H1 (cell line): ENCODE data around the gene STIM1. TPM values are rescaled to one million over a fixed set of nuclear protein-coding genes. Genes with fewer than 3 reads are reported as not detected.

Experiments used
- ASH2L ChIP-seq: fragments of 200-600, 300-600 bp; sonication (generic); IDR thresholded peaks from one replicate; pipeline ENCODE4 v1.7.1; 2017; ENCODE audit warnings: low read length
- ATF3 ChIP-seq: IDR thresholded peaks from 2 replicates; pipeline ENCODE4 v1.6.1; 2011; ENCODE audit warnings: low read depth, mild to moderate bottlenecking, low read length; ENCODE audit not compliant: insufficient read depth
- BACH1 ChIP-seq: IDR thresholded peaks from 2 replicates; pipeline ENCODE4 v1.6.1; 2012; ENCODE audit warnings: low read length, improper control_type of control experiment
- CHD2 ChIP-seq: IDR thresholded peaks from 2 replicates; pipeline ENCODE4 v1.6.1; 2012; ENCODE audit warnings: low read length, improper control_type of control experiment
- NRF1 ChIP-seq: IDR thresholded peaks from 2 replicates; pipeline ENCODE4 v1.6.1; 2011; ENCODE audit warnings: mild to moderate bottlenecking, low read depth, low read length, improper control_type of control experiment
- RBBP5 ChIP-seq: IDR thresholded peaks from 2 replicates; pipeline ENCODE4 v1.7.1; 2012; ENCODE audit warnings: low read depth, mild to moderate bottlenecking, inconsistent platforms, low read length, moderate library complexity, borderline replicate concordance
- RNF2 ChIP-seq: fragments of 200-900, 300-1000 bp; sonication (generic); IDR thresholded peaks from 2 replicates; pipeline ENCODE4 v1.7.1; 2016; ENCODE audit warnings: borderline replicate concordance, low read depth, mild to moderate bottlenecking, antibody characterized with exemption, low read length; ENCODE audit not compliant: poor library complexity, severe bottlenecking; ENCODE audit errors: missing control alignments
- SIRT6 ChIP-seq: IDR thresholded peaks from one replicate; pipeline ENCODE4 v1.7.1; 2012; ENCODE audit warnings: low read length, inconsistent platforms
- SP1 ChIP-seq: IDR thresholded peaks from 2 replicates; pipeline ENCODE4 v1.6.1; 2011; ENCODE audit warnings: low read depth, low read length
- polyA plus RNA-seq, 7 experiments: library from polyadenylated mRNA; depleted of rRNA in 3 of 7; stranded (reverse) in 5 of 7; unstranded in 2 of 7; fragments of >200 nt in 5 of 7; fragments of 200-250 nt in 2 of 7; gene quantifications; 1 replicate in 5 of 7; 2 replicates in 1 of 7; 4 replicates in 1 of 7; pipeline versions ENCODE4 v1.2.1 to v1.2.3, GENCODE V29; 2011 to 2013; ENCODE audit warnings: missing spikeins in 2 of 7, mixed read lengths in 2 of 7
- total RNA-seq: library from RNA; stranded (reverse); fragmentation: NEBNext Ultra II Directional; extraction: Animal tissue kit (Norgen Biotek cat#: 25700); gene quantifications from 2 replicates; pipeline ENCODE4 v1.2.1, GENCODE V29; 2021

STIM1 gene
- total and polyA plus RNA-seq, 2 of the 8 experiments (the other 6 are each of a cell fraction or from before 2014, with no cell fraction given) = 11.1 to 12.2 TPM

DNA sequence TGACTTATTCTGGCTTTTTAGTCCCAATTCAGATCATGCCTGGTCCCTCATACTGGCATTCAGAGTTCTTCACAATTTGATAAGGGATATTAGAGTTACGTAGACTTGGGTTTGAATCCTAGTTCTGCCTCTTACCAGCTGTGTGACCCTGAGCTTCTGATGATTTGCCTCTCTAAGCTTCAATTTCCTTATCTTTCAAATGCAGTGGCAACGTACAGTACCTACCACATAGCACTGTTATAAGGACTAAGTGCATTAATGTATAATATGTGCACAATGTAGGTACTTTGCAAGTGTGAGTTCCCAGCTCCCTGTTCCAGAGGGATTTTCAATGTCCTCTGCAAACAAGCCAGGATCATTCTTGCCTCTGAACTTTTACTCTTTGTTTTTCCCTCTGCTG, 22.0 kb upstream of the STIM1 start (continued):
- TF ChIP-seq RBBP5 = no peak
- TF ChIP-seq BACH1 = no peak
- TF ChIP-seq SP1 = no peak
- TF ChIP-seq ASH2L = no peak
- no peak for TF ChIP-seq SIRT6
- no peak for TF ChIP-seq ATF3
- no peak for TF ChIP-seq RNF2
- TF ChIP-seq NRF1 = no peak
- TF ChIP-seq CHD2 = no peak
